Activated effector memory CD4-positive, alpha-beta T cell treated with Interleukin-2 at 50 U/mL for 16 hours (primary cell): Measurements from ENCODE around the gene ASIP.
A peak's percentile ranks its signal among the peaks of the same experiment; 100 is the strongest.
"Not testable (repeated sequence)": the region's sequence is repeated elsewhere in the genome, so short reads cannot be mapped to it uniquely, and the experiment has no call there.

ENCODE experiments used
- DNase-seq: peaks from one replicate; pipeline ENCODE4 v3.0.0-alpha.2; 2020

The ASIP gene

GRCh38 chr20:34290471-34290870 lies 49.2 kb downstream of the ASIP start:
- no peak for DNase-seq

DNA sequence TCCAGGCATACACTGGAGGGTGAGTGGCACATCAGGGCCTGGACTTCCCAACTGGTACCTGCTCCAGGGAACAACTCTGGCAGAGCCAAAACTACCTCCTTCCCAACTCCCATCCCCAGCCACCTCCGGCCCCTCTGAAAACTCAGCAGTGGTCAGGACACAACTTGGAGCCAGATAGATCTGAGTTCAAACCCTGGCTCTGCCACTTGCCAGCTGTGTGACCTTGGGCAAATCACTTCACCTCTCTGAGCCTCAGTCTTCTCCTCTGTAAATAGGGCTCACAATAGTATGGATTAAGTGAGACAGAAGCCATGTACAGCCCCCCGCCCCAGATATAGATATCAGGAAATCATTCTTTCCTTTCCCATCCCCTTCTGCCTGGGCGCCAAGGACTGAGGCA lies 51.3 kb downstream of the ASIP start:
- no peak for DNase-seq

- DNase-seq: no peak
These were observed 51.9 kb downstream of the ASIP start for GRCh38 chr20:34293119-34293518.

GRCh38 chr20:34293589-34293988 lies 52.4 kb downstream of the ASIP start:
- DNase-seq: no peak

DNA sequence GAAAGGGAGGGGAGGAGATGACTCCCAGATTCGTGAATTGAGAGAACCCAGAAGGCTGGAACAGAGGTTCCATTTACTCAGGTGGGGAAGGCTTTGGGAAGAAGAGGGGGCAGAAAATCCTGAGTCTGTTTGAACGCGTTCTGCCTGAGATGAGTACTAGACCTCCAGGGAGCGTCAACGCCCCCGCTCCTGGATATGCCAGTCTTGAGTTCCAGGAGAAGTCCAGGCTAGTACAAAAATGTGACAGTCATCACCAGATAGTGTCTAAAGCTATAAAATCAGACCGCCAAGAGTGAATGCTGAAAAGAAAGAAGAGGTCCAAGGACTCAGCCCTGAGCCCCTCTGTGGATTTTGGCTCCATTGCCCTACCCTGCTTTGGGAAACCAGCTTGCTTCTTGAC lies 53.3 kb downstream of the ASIP start:
- DNase-seq: no peak

GRCh38 chr20:34295284-34295683 lies 54.1 kb downstream of the ASIP start:
- DNase-seq: no peak

DNA sequence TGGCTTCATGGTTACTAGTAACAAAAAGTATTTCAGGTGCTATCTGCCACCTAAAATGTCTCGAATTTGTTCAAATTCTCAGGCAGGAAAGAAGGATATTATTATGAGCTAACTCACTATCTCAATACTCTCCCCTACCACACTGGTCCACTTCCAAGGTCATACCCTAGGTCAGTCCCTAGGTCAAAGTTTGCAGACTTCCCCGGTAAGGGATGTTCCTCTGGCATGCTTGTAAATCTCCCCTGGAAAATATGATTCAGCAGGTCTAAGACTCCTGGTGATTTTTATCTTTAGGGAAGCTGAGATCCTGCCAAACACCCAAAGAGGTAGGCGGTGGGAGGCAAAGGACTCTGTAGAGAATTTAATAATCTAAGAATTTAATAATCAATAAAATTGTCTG lies 55.2 kb downstream of the ASIP start:
- no peak for DNase-seq

- not testable (repeated sequence) for DNase-seq
These were observed 57.1 kb downstream of the ASIP start for GRCh38 chr20:34298294-34298784.

DNA sequence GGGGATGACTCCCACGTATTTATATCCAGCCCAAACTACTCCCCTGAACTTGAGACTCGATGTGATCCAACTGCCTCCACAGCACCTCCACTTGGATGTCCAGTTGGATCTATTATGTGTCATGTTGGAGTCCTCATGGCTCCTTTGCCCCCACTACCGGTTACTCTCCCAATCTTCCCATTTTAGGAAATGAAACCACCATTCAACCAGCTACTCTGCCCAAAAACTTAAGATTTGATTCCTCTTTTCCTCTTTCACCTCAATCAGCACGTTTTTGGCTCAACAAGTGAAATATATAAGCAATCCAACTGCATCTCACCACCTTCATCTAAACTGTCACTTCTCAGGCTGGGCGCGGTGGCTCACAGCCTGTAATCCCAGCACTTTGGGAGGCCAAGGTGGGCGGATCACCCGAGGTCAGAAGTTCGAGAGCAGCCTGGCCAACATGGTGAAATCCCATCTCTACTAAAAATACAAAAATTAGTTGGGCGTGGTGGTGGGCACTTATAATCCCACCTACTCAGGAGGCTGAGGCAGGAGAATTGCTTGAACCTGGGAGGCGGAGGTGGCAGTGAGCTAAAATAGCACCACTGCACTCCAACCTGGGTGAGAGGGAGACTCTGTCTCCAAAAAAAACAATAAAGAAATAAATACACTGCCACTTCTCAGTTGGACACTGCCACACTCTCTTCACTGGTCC lies 58.5 kb downstream of the ASIP start:
- no peak for DNase-seq

DNA sequence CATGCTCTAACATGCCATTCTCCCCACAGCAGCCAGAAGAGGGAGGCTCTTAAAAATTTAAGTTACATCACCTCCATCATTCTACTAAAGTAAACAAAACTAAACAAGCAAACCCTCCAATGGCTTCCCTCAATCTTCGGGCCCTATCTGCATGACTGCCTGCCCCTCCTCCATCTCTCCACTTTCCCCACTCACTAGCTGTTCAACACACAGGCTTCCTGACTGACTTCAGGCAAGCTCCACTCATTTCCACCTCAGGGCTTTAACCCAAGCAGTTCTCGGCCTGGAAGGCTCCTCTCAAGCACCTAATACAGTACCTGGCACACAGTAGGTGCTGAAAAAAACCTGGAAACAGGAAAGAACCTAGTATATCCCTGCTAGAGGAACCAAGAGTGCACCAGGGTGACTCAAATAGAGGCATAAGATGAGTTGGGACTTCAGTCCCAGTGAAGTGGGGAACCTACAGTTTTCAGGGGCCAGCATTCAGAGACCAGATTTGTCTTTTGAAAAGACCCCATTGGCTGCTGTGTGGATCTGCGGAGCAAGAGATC lies 59.1 kb downstream of the ASIP start:
- no peak for DNase-seq

GRCh38 chr20:34300809-34301586 lies 59.8 kb downstream of the ASIP start:
- DNase-seq: no peak

DNA sequence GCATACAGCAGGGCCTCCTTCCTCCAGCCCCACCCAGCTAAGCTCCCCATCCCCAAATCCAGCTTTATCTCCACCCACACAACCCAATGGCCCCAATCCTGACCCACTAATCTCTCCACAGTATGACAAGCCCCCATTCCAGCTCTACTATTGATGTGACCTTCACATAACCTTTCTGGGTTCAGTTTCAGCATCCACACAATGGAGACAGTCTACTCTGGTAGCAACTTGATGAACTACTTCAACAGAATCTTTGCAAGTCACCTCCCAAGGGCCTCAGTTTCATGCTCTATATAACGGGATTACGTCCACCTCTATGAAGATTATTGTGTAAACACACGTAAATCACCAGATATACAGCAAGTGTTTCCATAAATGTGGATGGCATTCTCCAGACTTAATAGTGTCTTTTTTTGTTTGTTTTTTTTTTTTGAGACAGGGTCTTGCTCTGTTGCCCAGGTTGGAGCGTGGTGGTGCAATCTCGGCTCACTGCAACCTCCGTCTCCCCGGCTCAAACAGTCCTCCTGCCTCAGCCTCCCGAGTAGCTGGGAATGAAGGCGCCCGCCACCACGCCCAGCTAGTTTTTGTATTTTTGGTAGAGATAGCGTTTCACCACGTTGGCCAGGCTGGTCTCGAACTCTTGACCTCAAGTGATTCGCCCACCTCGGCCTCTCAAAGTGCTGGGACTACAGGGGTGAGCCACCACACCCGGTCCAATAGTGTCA lies 60.5 kb downstream of the ASIP start:
- DNase-seq: no peak

DNA sequence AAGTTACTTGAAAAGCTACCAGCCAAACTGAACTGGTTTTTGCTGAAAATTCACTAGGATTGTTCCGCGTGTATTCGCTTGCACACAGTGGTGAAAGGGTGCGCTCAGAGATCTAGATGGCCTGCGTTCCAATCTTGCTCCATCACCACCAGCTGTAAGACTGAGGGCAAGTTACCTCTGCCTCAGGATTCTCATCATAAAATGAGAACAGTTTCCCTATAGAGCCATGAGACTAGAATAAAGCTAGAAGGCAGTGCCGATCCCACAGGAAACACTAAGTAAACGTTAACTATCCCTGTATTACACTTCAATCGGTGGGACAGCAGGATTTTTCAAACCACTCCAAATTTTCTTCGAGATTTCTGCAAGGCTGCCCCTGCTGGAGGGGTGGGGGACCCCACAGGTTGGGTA lies 61.1 kb downstream of the ASIP start:
- no peak for DNase-seq

DNA sequence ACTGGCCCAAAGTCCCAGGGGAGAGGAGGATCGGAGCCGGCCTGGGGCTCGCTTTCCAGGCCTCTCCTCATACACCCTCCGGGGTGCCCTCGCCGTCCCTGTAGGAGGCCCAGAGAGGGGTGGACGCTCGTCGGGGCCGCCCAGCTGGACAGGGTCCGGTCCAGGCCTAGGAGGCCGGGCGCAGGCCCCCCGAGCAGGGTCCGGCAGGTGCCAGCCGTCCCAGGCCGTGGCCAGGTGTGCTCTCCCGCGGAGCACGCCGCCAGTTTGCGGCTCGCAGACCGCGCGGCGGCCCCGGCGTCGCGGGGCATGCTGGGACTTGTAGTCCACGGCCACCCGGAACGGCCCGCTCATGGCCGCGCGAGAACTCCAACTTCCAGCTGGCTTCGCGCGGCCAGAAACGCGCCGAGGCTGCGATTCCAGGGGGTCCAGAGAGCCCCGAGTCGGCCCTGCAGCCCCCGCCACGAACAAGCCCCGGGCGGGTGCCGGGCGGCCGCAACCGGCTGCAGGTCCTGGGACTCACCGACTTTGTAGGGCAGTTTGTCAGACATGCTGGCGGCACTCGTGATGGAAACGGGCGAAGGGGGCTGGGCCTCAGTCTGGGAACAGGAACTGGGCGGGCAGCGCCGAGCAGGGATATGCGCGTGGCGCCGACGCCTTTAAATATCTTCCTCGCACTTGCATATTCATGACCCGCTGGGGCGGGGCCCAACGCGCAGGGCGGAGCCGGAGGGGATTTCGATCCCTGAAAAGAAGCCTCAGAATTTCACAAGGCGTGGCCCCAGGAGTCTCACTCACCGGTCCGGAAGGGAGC lies 61.7 kb downstream of the ASIP start, which contains the start of gene AHCY:
Gene AHCY (minus strand): TSS at position 633 of the 811 bp plus-strand sequence. CDS start 85 bp downstream, at position 548.
- DNase-seq: peak; percentile 88

DNA sequence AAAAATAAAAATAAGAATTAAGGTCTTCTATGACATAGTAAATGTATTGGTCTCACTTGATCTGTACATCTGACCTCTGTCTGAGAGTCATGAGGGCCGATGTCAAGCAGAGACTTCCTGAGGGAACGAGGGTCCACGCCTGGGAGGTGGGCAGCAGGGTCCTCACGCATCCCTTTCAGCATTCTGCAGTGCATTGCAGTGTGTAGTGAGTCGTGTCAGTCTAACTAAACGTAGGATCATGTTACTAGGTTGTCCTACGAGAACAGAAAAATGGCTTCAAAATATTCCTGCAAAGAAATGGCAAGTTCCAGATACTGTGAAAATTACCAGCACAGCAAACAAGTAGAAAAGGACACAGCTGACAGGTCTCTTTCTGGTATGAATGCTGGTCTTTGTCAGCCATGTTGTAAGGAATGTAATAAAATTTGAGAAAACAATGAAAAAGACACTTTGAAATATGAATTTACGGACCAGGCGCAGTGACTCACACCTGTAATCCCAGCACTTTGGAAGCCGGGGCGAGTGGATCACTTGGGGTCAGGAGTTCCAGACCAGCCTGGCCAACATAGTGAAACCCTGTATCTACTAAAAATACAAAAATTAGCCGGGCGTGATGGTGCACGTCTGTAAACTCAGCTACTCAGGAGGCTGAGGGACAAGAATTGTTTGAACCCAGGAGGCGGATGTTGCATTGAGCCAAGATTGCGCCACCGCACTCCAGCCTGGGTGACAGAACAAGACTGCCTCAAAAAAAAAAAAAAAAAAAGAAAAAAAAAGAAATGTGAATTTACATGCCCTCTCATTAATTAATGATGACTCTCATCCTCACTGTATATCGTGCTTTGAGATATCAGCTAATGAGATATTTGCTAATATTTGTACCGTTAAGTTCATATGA lies 64.4 kb downstream of the ASIP start:
- DNase-seq: no peak

DNA sequence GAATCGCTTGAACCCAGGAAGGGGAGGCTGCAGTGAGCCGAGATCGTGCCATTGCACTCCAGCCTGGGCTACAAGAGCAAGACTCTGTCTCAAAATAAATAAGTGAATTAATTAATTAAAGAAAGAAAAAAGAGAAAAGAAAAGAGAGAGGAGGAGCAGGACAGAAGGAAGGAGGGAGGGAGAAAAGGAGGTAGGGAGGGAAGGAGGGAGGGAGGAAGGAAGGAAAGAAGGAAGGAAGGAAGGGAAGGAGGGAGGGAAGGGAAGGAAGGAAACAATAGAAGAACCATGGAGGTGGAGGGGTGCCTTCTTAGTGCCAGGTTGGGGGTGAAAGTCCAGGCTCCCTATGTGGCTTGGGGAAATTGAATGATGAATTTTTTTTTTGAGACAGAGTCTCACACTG lies 68.5 kb downstream of the ASIP start:
- no peak for DNase-seq

DNA sequence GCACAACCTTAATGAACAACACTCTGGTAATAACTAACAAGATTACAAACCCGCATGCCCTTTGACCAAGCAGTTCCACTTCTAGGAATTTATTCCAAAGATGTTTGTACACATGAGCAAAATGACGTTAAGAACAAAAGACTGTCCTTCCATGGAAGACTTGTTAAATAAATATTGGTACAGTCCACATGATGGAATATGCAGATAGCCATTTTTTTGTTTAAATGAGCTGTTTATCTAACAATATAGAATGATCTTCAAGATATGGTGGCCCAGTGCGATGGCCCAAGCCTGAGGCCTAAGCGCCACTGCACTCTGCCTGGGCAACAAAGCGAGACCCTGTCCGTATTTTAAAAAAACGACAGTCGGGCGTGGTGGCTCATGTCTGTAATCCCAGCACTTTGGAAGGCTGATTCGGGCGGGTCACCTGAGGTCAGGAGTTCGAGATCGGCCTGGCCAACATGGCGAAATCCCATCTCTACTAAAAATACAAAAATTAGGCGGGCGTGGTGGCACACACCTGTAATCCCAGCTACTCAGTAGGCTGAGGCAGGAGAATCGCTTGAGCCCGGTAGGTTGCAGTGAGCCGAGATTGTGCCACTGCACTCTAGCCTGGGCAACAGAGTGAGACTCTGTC lies 69.4 kb downstream of the ASIP start:
- DNase-seq: no peak

- DNase-seq: no peak
These were observed 70.1 kb downstream of the ASIP start for GRCh38 chr20:34311118-34312023.

DNA sequence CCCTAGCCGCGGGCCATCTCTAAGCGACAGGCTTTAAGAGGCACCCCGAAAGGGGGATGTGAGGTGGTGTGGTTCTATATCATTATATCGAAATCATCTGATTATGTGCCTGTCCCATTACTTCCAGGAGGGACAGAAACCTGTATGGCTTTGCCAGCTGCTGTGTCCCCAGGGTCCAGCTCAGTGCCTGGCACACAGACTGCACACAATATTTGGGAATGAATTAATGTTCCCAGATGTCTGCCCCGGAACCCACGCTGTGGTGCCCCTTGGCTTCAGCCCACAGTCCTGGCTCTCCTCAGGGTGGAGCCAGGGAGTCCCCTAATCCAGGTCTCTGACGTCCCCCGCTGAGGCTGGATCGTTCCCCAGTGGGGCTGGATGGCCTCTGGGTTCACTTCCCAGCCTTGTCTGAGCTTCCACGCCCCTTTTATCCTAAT lies 70.8 kb downstream of the ASIP start:
- DNase-seq: no peak
